H1 (cell line): ENCODE measurements around the gene CCDC7. TPM values are rescaled to one million over a fixed set of nuclear protein-coding genes. Genes with fewer than 3 reads are reported as not detected.
"Not testable (repeated sequence)": the region's sequence is repeated elsewhere in the genome, so short reads cannot be mapped to it uniquely, and the experiment has no call there.

ENCODE experiments used
- CTCF ChIA-PET: fragments of 300-600 bp; sonication (Branson Sonifier 250); formaldehyde crosslinking; loops from one replicate; lab custom pipeline; 2021; ENCODE audit not compliant: partially characterized antibody; lab: Charles Lee
- POLR2A ChIA-PET: fragments of 300-600 bp; sonication (Branson Sonifier 250); formaldehyde crosslinking; loops from one replicate; lab custom pipeline; 2021; ENCODE audit warnings: inconsistent platforms; ENCODE audit not compliant: partially characterized antibody; lab: Charles Lee
- DNase-seq, 2 experiments: peaks; one replicate each; pipeline versions ENCODE4 v3.0.0 to v3.0.0-alpha.2; 2010 to 2022; ENCODE audit warnings: low spot score in 2 of 2, low read depth in 1 of 2, mixed read lengths in 1 of 2
- FAIRE-seq: peaks from 2 replicates; lab custom pipeline; 2011; peaks lifted over from hg19 to GRCh38; lab: Jason Lieb, UNC
- H2AFZ ChIP-seq: 2 replicates; pipeline ENCODE4 v1.8.1; 2012; ENCODE audit warnings: low read length, inconsistent platforms
- H2AK5ac ChIP-seq: 2 replicates; pipeline ENCODE4 v1.6.1; 2013; ENCODE audit warnings: low read depth, low read length
- H2BK120ac ChIP-seq: replicated peaks from 2 replicates; pipeline ENCODE3; 2013; ENCODE audit warnings: low read depth, low read length, inconsistent platforms
- H2BK12ac ChIP-seq: 2 replicates; pipeline ENCODE4 v1.6.1; 2013; ENCODE audit warnings: low read depth, low read length
- H2BK15ac ChIP-seq: 2 replicates; pipeline ENCODE4 v1.6.1; 2013; ENCODE audit warnings: low read length
- H2BK20ac ChIP-seq: 2 replicates; pipeline ENCODE4 v1.6.1; 2013; ENCODE audit warnings: low read length
- H2BK5ac ChIP-seq: 2 replicates; pipeline ENCODE4 v1.6.1; 2013; ENCODE audit warnings: low read depth, low read length
- H3K14ac ChIP-seq: 2 replicates; pipeline ENCODE4 v1.6.1; 2013; ENCODE audit warnings: inconsistent platforms; ENCODE audit not compliant: insufficient read length
- H3K18ac ChIP-seq: 2 replicates; pipeline ENCODE4 v1.6.1; 2013; ENCODE audit warnings: low read length; ENCODE audit errors: extremely low read depth
- H3K23ac ChIP-seq: 2 replicates; pipeline ENCODE4 v1.6.1; 2013; ENCODE audit warnings: inconsistent platforms; ENCODE audit not compliant: insufficient read length
- H3K23me2 ChIP-seq: 2 replicates; pipeline ENCODE4 v1.6.1; 2013; ENCODE audit warnings: low read depth, low read length
- H3K27ac ChIP-seq: 2 replicates; pipeline ENCODE4 v1.6.1; 2011; ENCODE audit warnings: low read depth, low read length, inconsistent platforms
- H3K27me3 ChIP-seq, 4 experiments: replicated peaks in 1 of 4; 1 replicate in 1 of 4; 2 replicates in 3 of 4; pipeline versions ENCODE4 v1.6.1 to v1.8.1; 2011 to 2013; ENCODE audit warnings: low read length in 3 of 4, mild to moderate bottlenecking in 3 of 4, inconsistent platforms in 2 of 4, mixed read lengths in 2 of 4, moderate library complexity in 1 of 4; ENCODE audit not compliant: control insufficient read depth in 3 of 4, insufficient read depth in 3 of 4; ENCODE audit errors: extremely low read depth in 1 of 4
- H3K36me3 ChIP-seq, 4 experiments: 2 replicates each; pipeline versions ENCODE4 v1.6.1 to v1.8.1; 2011 to 2013; ENCODE audit warnings: mild to moderate bottlenecking in 4 of 4, low read length in 3 of 4, moderate library complexity in 2 of 4, control low read depth in 1 of 4, inconsistent platforms in 1 of 4; ENCODE audit not compliant: insufficient read depth in 4 of 4, control insufficient read depth in 2 of 4
- H3K4ac ChIP-seq: replicated peaks from 2 replicates; pipeline ENCODE3; 2013; ENCODE audit warnings: low read length, low read depth, mixed read lengths, inconsistent platforms; ENCODE audit not compliant: insufficient read length
- H3K4me1 ChIP-seq, 4 experiments: replicated peaks in 1 of 4; 1 replicate in 1 of 4; 2 replicates in 3 of 4; pipeline versions ENCODE4 v1.6.1 to v1.8.1; 2011 to 2013; ENCODE audit warnings: low read length in 3 of 4, inconsistent platforms in 2 of 4, mixed read lengths in 1 of 4; ENCODE audit not compliant: insufficient read depth in 4 of 4, control insufficient read depth in 3 of 4
- H3K4me2 ChIP-seq, 2 experiments: 2 replicates each; pipeline versions ENCODE4 v1.6.1 to v1.8.1; 2011 to 2013; ENCODE audit warnings: low read depth in 2 of 2, low read length in 2 of 2, control low read depth in 1 of 2, inconsistent platforms in 1 of 2, mild to moderate bottlenecking in 1 of 2; ENCODE audit not compliant: insufficient read depth in 1 of 2
- H3K4me3 ChIP-seq, 4 experiments: fragments of 200-600, 300-600 bp in 1 of 4; sonication (generic), shearing (Covaris generic), sonication (Bioruptor Twin) in 1 of 4; 2 replicates each; pipeline versions ENCODE4 v1.5.1 to v1.8.1; 2011 to 2016; ENCODE audit warnings: low read length in 4 of 4, low read depth in 3 of 4, control low read depth in 2 of 4, inconsistent platforms in 2 of 4, mild to moderate bottlenecking in 2 of 4, mixed read lengths in 1 of 4, moderate library complexity in 1 of 4; ENCODE audit not compliant: insufficient read depth in 2 of 4; ENCODE audit errors: extremely low read depth in 1 of 4
- H3K56ac ChIP-seq: replicated peaks from 2 replicates; pipeline ENCODE3; 2013; ENCODE audit warnings: low read depth, mild to moderate bottlenecking, mixed read lengths, low read length, inconsistent platforms; ENCODE audit not compliant: insufficient read length
- H3K79me1 ChIP-seq: 2 replicates; pipeline ENCODE4 v1.6.1; 2013; ENCODE audit warnings: low read depth, low read length, control low read depth
- H3K79me2 ChIP-seq, 2 experiments: 2 replicates each; pipeline versions ENCODE4 v1.6.1 to v1.8.1; 2012 to 2013; ENCODE audit warnings: low read length in 2 of 2, mild to moderate bottlenecking in 2 of 2, inconsistent platforms in 1 of 2; ENCODE audit not compliant: insufficient read depth in 2 of 2, control insufficient read depth in 1 of 2
- H3K9ac ChIP-seq, 4 experiments: replicated peaks in 1 of 4; 1 replicate in 1 of 4; 2 replicates in 3 of 4; pipeline versions ENCODE4 v1.6.1 to v1.8.1; 2011 to 2013; ENCODE audit warnings: low read depth in 3 of 4, low read length in 3 of 4, control low read depth in 2 of 4, mild to moderate bottlenecking in 2 of 4, moderate library complexity in 2 of 4, inconsistent platforms in 1 of 4; ENCODE audit errors: extremely low read depth in 1 of 4
- H3K9me3 ChIP-seq, 2 experiments: 2 replicates each; pipeline versions ENCODE4 v1.6.1 to v1.8.1; 2012 to 2013; ENCODE audit warnings: mild to moderate bottlenecking in 2 of 2, moderate library complexity in 2 of 2, control low read depth in 1 of 2, inconsistent platforms in 1 of 2, low read depth in 1 of 2, low read length in 1 of 2, mixed read lengths in 1 of 2; ENCODE audit not compliant: insufficient read depth in 2 of 2
- H4K20me1 ChIP-seq, 2 experiments: replicated peaks in 1 of 2; 2 replicates each; pipeline versions ENCODE3 to v1.8.1; 2011 to 2013; ENCODE audit warnings: inconsistent platforms in 2 of 2, low read length in 2 of 2, mild to moderate bottlenecking in 1 of 2; ENCODE audit not compliant: insufficient read depth in 2 of 2, control insufficient read depth in 1 of 2
- H4K5ac ChIP-seq: 2 replicates; pipeline ENCODE4 v1.6.1; 2013; ENCODE audit warnings: low read length, low read depth, mixed read lengths, inconsistent platforms; ENCODE audit not compliant: insufficient read length
- H4K8ac ChIP-seq: 2 replicates; pipeline ENCODE4 v1.8.0; 2013; ENCODE audit warnings: mild to moderate bottlenecking, moderate library complexity, low read length, inconsistent platforms; ENCODE audit not compliant: insufficient read depth; ENCODE audit errors: extremely low read depth
- H4K91ac ChIP-seq: replicated peaks from 2 replicates; pipeline ENCODE3; 2013; ENCODE audit warnings: low read length, mixed read lengths, inconsistent platforms; ENCODE audit not compliant: insufficient read length
- WGBS, 2 experiments: shearing (Covaris generic) in 1 of 2; methylation state at CpG; one replicate each; pipeline versions ENCODE4 v1.1.6 to v1.1.7; 2013 to 2015; ENCODE audit warnings: low lambda C conversion rate in 2 of 2, mixed read lengths in 2 of 2, inconsistent platforms in 1 of 2, low coverage in 1 of 2, missing lambda C conversion rate in 1 of 2; ENCODE audit not compliant: insufficient replicate concordance in 2 of 2, insufficient coverage in 1 of 2, insufficient read length in 1 of 2; ENCODE audit errors: extremely low coverage in 1 of 2, missing lambda C conversion rate in 1 of 2; 5-methylcytosine and 5-hydroxymethylcytosine counted together
- polyA plus RNA-seq, 7 experiments: library from polyadenylated mRNA; depleted of rRNA in 3 of 7; stranded (reverse) in 5 of 7; unstranded in 2 of 7; fragments of >200 nt in 5 of 7; fragments of 200-250 nt in 2 of 7; gene quantifications; 1 replicate in 5 of 7; 2 replicates in 1 of 7; 4 replicates in 1 of 7; pipeline versions ENCODE4 v1.2.1 to v1.2.3, GENCODE V29; 2011 to 2013; ENCODE audit warnings: missing spikeins in 2 of 7, mixed read lengths in 2 of 7
- total RNA-seq: library from RNA; stranded (reverse); fragmentation: NEBNext Ultra II Directional; extraction: Animal tissue kit (Norgen Biotek cat#: 25700); gene quantifications from 2 replicates; pipeline ENCODE4 v1.2.1, GENCODE V29; 2021

CCDC7 gene
- total and polyA plus RNA-seq, 2 of the 8 experiments (the other 6 are each of a cell fraction or from before 2014, with no cell fraction given), result 0.18 to 0.74 TPM

- peaks cover 11 to 13% of the 10 kb centered on the region in 2 experiments for H3K9me3 ChIP-seq
- H3K4ac ChIP-seq, H3K14ac ChIP-seq, H2AK5ac ChIP-seq, H3K56ac ChIP-seq, H3K9ac ChIP-seq, H3K4me1 ChIP-seq, H3K27ac ChIP-seq, FAIRE-seq, H3K18ac ChIP-seq, H2BK20ac ChIP-seq, H4K5ac ChIP-seq, H4K8ac ChIP-seq, H2AFZ ChIP-seq, DNase-seq, H3K4me2 ChIP-seq, H2BK5ac ChIP-seq, H4K91ac ChIP-seq, H3K27me3 ChIP-seq, H4K20me1 ChIP-seq, H3K23ac ChIP-seq, H2BK12ac ChIP-seq, H3K36me3 ChIP-seq, H3K79me2 ChIP-seq, H3K4me3 ChIP-seq, H2BK120ac ChIP-seq, H2BK15ac ChIP-seq, H3K79me1 ChIP-seq, POLR2A ChIA-PET, H3K23me2 ChIP-seq: not testable (repeated sequence)
- 84% methylated on average over 5 of the region's 5 CpGs; no CpG with 5 or more reads in 1 of the 2 experiments for WGBS, 2 experiments
- CTCF ChIA-PET, result interaction anchor here (0.6 kb wide), 1 partner anchor 312 kb away, joined by 3 read pairs; no protein-coding TSS in a partner anchor
Measured at GRCh38 chr10:32754900-32755299, 309.0 kb downstream of the CCDC7 start.
